ENCODE measurements around the gene ATP6V0A1.

GRCh38 chr17:42512246-42512645 is 53.6 kb downstream of the ATP6V0A1 start:
- no peak for TF ChIP-seq GATA3 (IDR thresholded peaks at IDR 0.05; ENCODE audit: low read depth, low read length)
- TF ChIP-seq GATA2 (IDR thresholded peaks at IDR 0.05; ENCODE audit: low read depth, low read length), result no peak

All from SH-SY5Y (cell line).